OCI-LY7 (cell line): ENCODE results near the gene DSCAM. TPM values are rescaled to one million over a fixed set of nuclear protein-coding genes. Genes with fewer than 3 reads are reported as not detected.
A peak's percentile ranks its signal among the peaks of the same experiment; 100 is the strongest.
"Not testable (repeated sequence)": the region's sequence is repeated elsewhere in the genome, so short reads cannot be mapped to it uniquely, and the experiment has no call there.

Source experiments
- Bru-seq: library from RNA; stranded (reverse); fragments of 400-500 nt; gene quantifications from one replicate; lab custom pipeline; 2021; lab: Mats Ljungman, UMichigan
- BruChase-seq, 2 experiments: library from RNA; stranded (reverse); fragments of 400-500 nt; gene quantifications; one replicate each; lab custom pipeline; 2021; lab: Mats Ljungman, UMichigan
- BruUV-seq: library from RNA; stranded (reverse); fragments of 400-500 nt; replicated peaks from 2 replicates; lab custom pipeline; 2021; lab: Mats Ljungman, UMichigan
- CTCF ChIA-PET: fragments of 300-600 bp; sonication (Branson Sonifier 250); formaldehyde crosslinking; loops from one replicate; lab custom pipeline; 2022; ENCODE audit warnings: antibody characterized with exemption; ENCODE audit not compliant: unreplicated experiment; lab: Charles Lee
- POLR2A ChIA-PET: fragments of 300-600 bp; sonication (Branson Sonifier 250); formaldehyde crosslinking; loops from one replicate; lab custom pipeline; 2022; ENCODE audit warnings: antibody characterized with exemption; lab: Charles Lee
- DNase-seq: peaks from one replicate; pipeline ENCODE4 v3.0.0-alpha.2; 2015; ENCODE audit warnings: low spot score
- H2AFZ ChIP-seq: fragments of 200-600 bp; sonication (generic), shearing (Covaris generic); 2 replicates; pipeline ENCODE4 v1.6.1; 2014; ENCODE audit warnings: mild to moderate bottlenecking, antibody characterized with exemption, low read length, moderate library complexity
- H3K27ac ChIP-seq: fragments of 200-600 bp; sonication (generic); 2 replicates; pipeline ENCODE4 v1.5.1; 2014; ENCODE audit warnings: mixed run types, low read depth, mild to moderate bottlenecking, moderate library complexity, low read length, inconsistent platforms; ENCODE audit not compliant: poor library complexity, severe bottlenecking
- H3K36me3 ChIP-seq: fragments of 200-600 bp; sonication (generic); 2 replicates; pipeline ENCODE4 v1.6.1; 2014; ENCODE audit warnings: mild to moderate bottlenecking, antibody characterized with exemption, low read length, moderate library complexity, mixed read lengths; ENCODE audit not compliant: insufficient read depth
- H3K4me1 ChIP-seq: fragments of 200-600 bp; sonication (generic); 2 replicates; pipeline ENCODE4 v1.5.1; 2014; ENCODE audit warnings: mild to moderate bottlenecking, low read length; ENCODE audit not compliant: insufficient read depth, poor library complexity, severe bottlenecking
- H3K4me2 ChIP-seq: fragments of 200-600 bp; sonication (generic); 2 replicates; pipeline ENCODE4 v1.6.1; 2014; ENCODE audit warnings: mild to moderate bottlenecking, low read length
- H3K4me3 ChIP-seq: fragments of 200-600 bp; sonication (generic); 2 replicates; pipeline ENCODE4 v1.5.1; 2014; ENCODE audit warnings: mild to moderate bottlenecking, low read depth, low read length; ENCODE audit not compliant: poor library complexity, severe bottlenecking
- H3K79me2 ChIP-seq: fragments of 200-600 bp; sonication (generic); 2 replicates; pipeline ENCODE4 v1.6.1; 2016; ENCODE audit warnings: low read depth, mild to moderate bottlenecking, low read length, moderate library complexity, mixed read lengths; ENCODE audit not compliant: insufficient read depth
- H3K9me2 ChIP-seq: fragments of 200-600 bp; sonication (generic); 2 replicates; pipeline ENCODE4 v1.6.1; 2016; ENCODE audit warnings: mild to moderate bottlenecking, low read length, mixed read lengths; ENCODE audit not compliant: insufficient read depth
- H3K9me3 ChIP-seq: fragments of 200-600 bp; sonication (generic); 2 replicates; pipeline ENCODE4 v1.6.1; 2014; ENCODE audit warnings: mild to moderate bottlenecking, mixed run types, low read length, mixed read lengths
- H4K20me1 ChIP-seq: fragments of 200-600 bp; sonication (generic); 2 replicates; pipeline ENCODE4 v1.6.1; 2014; ENCODE audit warnings: mild to moderate bottlenecking, antibody characterized with exemption, low read length, moderate library complexity, mixed read lengths; ENCODE audit not compliant: insufficient read depth
- CTCF ChIP-seq: fragments of 200-600 bp; sonication (generic); conservative IDR thresholded peaks from 2 replicates; pipeline ENCODE4 v1.5.1; 2014; ENCODE audit warnings: mild to moderate bottlenecking, antibody characterized with exemption, low read length, moderate library complexity, mixed read lengths
- EZH2phosphoT487 ChIP-seq: fragments of 200-600 bp; sonication (generic); IDR thresholded peaks from 2 replicates; pipeline ENCODE4 v1.6.1; 2018; ENCODE audit warnings: low read depth, borderline replicate concordance, mild to moderate bottlenecking, mixed run types, antibody characterized with exemption, low read length, moderate library complexity, mixed read lengths
- intact Hi-C: fragments of 100-400 bp; cut with micrococcal nuclease; formaldehyde crosslinking; loops from one replicate; pipeline ENCODE4 v1.10.0; 2022; ENCODE audit not compliant: unreplicated experiment
- long read RNA-seq: library from polyadenylated mRNA; stranded (forward); transcript quantifications from one replicate; pipeline ENCODE4 v2.0.0, GENCODE V29; 2022
- total RNA-seq, 2 experiments: library from RNA; depleted of rRNA in 1 of 2; stranded (reverse); fragments of >200 nt in 1 of 2; shearing (Covaris generic) in 1 of 2; gene quantifications; 2 replicates each; pipeline ENCODE4 v1.2.3, GENCODE V29; 2014 to 2022

DSCAM gene
- total RNA-seq (2014; rRNA removed; shearing (Covaris generic)) (not detected in 2 replicates), total RNA-seq (2022) (not detected in 2 replicates), Bru-seq, nascent RNA (percentile 0 among the genes with signal in this experiment), BruChase-seq, experiment 1, labeled RNA remaining after a 6-hour chase (percentile 1 among the genes with signal in this experiment), BruChase-seq, experiment 2, labeled RNA remaining after a 2-hour chase (percentile 2 among the genes with signal in this experiment)
- long read RNA-seq: 0 reads

- H3K4me2 ChIP-seq: no peak within 1 kb of the TSS
- POLR2A ChIA-PET: interaction anchor here (0.8 kb wide), 1 partner anchor 1920 kb away, joined by 5 read pairs; no protein-coding TSS in a partner anchor
- no peak within 1 kb of the TSS for H2AFZ ChIP-seq
- intact Hi-C loops: no loop called here
- no TSS peak for BruUV-seq
- no peaks in the 10 kb centered on the region for H3K9me2 ChIP-seq
- H3K27ac ChIP-seq: no peak within 1 kb of the TSS
- no peaks in the 10 kb centered on the region for H3K9me3 ChIP-seq
- H3K36me3 ChIP-seq: no peaks in the 10 kb centered on the region
- no peaks in the 10 kb centered on the region for H3K79me2 ChIP-seq
- H4K20me1 ChIP-seq: no peaks in the 10 kb centered on the region
- no peak for TF ChIP-seq CTCF
- no peak for TF ChIP-seq EZH2phosphoT487
- DNase-seq: no peak
- CTCF ChIA-PET: no interaction called here
- no peaks in the 10 kb centered on the region for H3K4me1 ChIP-seq
- H3K4me3 ChIP-seq: no peak within 1 kb of the TSS
Measured at GRCh38 chr21:40846587-40847411, at the start of gene DSCAM. Gene DSCAM, minus strand, starts transcription at chr21:40847158. Its CDS starts 497 bp downstream, at chr21:40846661.

- H3K36me3 ChIP-seq, H3K27ac ChIP-seq, H3K4me2 ChIP-seq, H4K20me1 ChIP-seq, intact Hi-C loops, H2AFZ ChIP-seq, H3K9me2 ChIP-seq, CTCF ChIA-PET, H3K79me2 ChIP-seq, H3K4me1 ChIP-seq, POLR2A ChIA-PET, BruUV-seq, DNase-seq, H3K4me3 ChIP-seq, H3K9me3 ChIP-seq: not testable (repeated sequence)
Measured at GRCh38 chr21:40895697-40896096, 48.7 kb upstream of the DSCAM start.

GRCh38 chr21:40886931-40887330 lies 40.0 kb upstream of the DSCAM start:
- DNase-seq: no peak
- POLR2A ChIA-PET: no interaction called here
- Histone ChIP-seq H2AFZ (no peak overlapping the region), H3K4me2 (no peak overlapping the region), H3K4me1 (no peaks in the 10 kb centered on the region), H3K4me3 (no peak overlapping the region), H4K20me1 (no peaks in the 10 kb centered on the region), H3K79me2 (no peaks in the 10 kb centered on the region), H3K9me2 (no peaks in the 10 kb centered on the region), H3K27ac (no peak overlapping the region), H3K9me3 (no peaks in the 10 kb centered on the region), H3K36me3 (no peaks in the 10 kb centered on the region)
- no TSS peak for BruUV-seq
- intact Hi-C loops: no loop called here
- no peak for TF ChIP-seq CTCF
- TF ChIP-seq EZH2phosphoT487: no peak
- CTCF ChIA-PET: no interaction called here
